ENCODE measurements around the gene SFTA2.
"Not testable (repeated sequence)": the region's sequence is repeated elsewhere in the genome, so short reads cannot be mapped to it uniquely, and the experiment has no call there.

The SFTA2 gene

DNA sequence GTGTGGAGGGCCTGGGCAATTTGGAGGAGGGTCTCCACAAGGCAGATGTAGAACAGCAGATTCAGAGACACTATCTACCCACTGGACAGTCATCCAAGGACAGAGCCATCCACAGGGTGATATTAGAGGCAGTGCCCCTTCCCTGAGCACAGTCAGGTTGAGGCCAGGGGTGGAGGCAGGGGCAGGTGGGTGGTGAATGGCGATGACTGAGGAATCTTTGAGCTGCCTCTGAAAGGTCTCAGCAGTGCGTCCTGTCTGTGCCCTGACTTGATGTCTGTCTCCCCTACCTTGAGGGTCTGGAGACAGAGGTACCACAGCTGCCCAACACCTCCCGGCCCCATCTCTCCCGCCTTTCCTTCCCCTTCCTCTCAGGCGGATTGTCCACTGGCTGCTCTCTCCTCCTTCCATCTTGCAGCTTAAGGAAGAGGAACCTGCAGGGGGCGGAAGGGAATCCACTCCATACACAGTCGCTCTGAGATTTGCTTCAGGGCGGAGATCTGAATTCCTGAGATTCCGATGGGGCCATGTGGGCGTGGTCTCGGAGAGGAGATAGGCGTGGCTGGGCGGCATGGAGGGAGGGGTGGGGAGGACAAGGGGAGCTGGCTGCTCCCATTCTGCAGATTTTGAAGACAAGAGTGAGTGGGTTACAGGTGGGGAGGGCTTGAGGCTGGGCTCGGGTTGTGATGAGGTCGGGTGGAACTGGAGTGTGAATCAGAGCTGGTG, 10.5 kb upstream of the SFTA2 start:
- DNase-seq (ENCODE audit: low read depth in 2 of 2), result no peak

DNA sequence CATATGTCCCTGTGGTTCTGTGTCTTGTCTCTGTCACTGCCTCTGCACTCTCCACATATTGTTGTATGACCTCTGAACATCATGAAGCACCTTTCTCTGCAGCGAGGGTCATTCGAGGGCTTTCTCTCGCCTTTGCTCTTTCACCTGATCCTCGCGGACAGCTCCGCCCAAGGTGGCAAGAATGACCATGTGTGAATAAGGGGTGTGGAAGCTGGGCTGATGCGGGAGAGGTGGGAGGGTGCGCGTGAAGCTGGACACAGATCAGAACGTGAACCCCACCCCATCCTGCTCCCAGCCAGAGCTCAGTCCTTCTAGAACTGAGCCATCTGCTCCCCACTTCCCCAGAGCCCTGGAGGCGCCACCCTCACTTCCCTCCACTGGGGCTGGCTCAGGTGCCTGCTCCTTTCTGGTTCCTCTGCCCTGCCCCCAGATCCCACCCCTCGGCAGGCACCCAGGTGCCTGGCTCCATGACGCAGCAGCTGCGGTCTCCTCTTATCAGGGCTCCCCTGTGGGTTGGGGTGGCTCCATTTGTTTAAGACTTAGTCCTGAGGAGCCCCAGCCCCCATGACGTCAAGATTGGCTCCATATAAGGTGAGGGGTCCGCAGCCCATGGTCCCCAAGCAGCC, 8.5 kb upstream of the SFTA2 start, which contains the start of gene MUCL3:
TSS of gene MUCL3 (plus strand) at position 613 of the 626 bp plus-strand sequence. CDS start 27 bp downstream, outside the sequence.
- no peak for DNase-seq (ENCODE audit: low read depth in 2 of 2)

- no peak for DNase-seq (ENCODE audit: low read depth in 2 of 2)
Observed at GRCh38 chr6:30939473-30939872, 7.5 kb upstream of the SFTA2 start.

DNA sequence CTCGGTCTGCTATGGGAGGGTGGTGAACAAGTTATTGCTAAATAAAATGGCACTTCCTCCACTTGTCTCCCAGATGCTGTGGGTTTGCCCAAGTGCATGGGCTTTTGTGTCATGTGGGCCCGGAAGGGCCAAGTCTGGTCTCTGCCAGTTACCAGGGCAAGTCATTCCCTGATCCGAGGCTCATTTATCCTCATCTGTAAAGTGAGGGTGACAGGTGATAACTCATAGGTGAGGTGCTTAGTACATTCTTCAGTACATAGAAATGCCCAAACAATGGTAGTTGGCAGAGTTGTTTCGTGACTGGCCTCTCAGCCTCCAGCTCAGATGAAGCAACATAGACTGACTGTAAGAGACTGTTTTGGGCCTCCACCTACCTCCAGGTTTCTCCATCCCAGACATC, 6.8 kb upstream of the SFTA2 start:
- DNase-seq (ENCODE audit: low read depth in 2 of 2), result no peak

- no peak for DNase-seq (ENCODE audit: low read depth in 2 of 2)
Observed at GRCh38 chr6:30937265-30937664, 5.3 kb upstream of the SFTA2 start.

DNA sequence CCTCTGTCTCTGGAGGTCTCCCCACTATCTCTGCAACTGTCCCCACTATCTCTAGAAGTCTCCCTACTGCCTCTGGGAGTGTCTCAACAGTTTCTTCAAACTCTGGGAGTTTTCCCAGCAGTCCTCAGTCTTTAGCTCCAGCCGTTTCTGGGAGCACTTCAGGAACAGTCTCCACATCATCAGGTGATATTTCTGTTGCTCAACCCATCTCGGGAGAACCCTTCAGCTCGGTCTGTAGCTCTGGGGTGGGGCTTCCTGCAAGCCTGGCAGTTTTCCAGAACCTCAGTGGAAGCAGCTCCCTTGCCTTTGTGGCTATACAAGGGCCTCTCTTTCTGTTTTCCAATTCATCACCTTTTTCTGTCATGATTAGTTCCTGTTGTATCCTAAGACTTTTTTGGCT, 3.0 kb upstream of the SFTA2 start:
- no peak for DNase-seq (ENCODE audit: low read depth in 2 of 2)

- no peak for DNase-seq (ENCODE audit: low read depth in 2 of 2)
Observed at GRCh38 chr6:30932665-30933365, 845 bp upstream of the SFTA2 start.

DNA sequence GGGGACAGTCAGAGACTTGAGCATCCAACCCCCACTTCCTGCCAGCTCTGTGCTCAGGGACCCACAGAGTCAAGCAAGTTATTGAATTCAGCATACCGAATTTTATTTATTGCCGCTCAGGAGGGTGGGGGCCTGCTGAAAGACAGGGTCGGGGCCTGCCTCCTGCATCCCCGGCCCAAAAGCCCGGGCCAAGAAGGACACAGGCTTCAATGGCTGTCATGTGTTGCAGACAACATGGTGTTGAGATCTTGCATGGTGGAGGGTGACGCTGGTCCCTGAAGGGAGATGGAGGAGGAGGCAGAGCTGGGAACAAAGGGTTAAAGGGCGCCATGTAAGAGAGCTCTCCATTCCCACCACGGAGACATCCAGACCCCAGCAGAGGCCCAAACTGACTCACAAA, 698 bp downstream of the SFTA2 start:
- DNase-seq (ENCODE audit: low read depth in 2 of 2), result no peak

DNA sequence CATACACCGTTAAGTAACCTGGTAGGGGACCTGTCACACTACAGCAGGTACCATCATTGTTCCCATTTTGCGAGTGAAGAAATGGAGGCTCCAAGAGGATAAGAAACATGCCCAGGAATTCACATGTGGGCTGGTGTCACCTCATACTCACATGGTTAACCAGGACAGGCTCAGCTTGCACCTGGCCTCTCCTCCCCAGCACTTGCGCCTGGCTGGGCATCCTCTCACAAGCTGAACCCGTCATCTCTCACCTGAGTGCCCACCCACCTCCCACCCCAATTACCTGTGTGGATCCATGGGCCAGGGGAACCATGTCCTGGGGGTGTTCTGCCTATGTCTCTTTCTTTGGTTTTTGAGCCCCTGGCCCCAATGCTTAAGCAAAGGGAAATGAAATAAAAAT, 1.5 kb downstream of the SFTA2 start:
- DNase-seq (ENCODE audit: low read depth in 2 of 2), result no peak

GRCh38 chr6:30928677-30929076, 3.3 kb downstream of the SFTA2 start:
- DNase-seq (ENCODE audit: low read depth in 2 of 2), result no peak

DNA sequence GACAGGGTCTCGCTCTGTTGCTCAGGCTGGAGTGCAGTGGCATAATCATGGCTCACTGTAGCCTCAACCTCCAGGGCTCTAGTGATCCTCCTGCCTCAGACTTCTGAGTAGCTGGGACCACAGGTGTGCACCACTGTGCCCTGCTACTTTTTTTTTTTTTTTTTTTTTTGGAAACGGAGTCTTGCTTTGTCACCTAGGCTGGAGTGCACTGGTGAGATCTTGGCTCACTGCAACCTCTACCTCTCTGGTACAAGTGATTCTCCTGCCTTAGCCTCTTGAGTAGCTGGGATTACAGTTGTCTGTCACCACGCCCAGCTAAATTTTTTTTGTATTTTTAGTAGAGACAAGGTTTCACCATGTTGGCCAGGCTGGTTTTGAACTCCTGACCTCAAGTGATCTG, 4.9 kb downstream of the SFTA2 start:
- DNase-seq (ENCODE audit: low read depth in 2 of 2), result not testable (repeated sequence)

- no peak for DNase-seq (ENCODE audit: low read depth in 2 of 2)
Observed at GRCh38 chr6:30926644-30927043, 5.3 kb downstream of the SFTA2 start.

- DNase-seq (ENCODE audit: low read depth in 2 of 2), result not testable (repeated sequence)
Observed at GRCh38 chr6:30924040-30924627, 7.8 kb downstream of the SFTA2 start.

DNA sequence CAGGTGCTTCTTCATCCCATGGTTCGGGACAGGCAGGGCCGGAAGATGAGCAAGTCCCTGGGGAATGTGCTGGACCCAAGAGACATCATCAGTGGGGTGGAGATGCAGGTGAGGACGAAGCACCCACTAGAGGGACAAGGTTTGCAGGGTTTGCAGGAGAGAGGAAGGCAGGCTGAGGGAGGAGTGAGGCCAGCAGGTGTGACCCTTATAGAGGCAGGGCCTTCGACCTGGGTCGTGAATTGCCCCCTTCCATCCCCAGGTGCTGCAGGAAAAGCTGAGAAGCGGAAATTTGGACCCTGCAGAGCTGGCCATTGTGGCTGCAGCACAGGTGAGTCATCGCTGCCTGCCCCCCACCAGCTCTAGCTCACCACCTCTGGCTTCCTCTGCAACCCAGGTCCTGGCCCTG, 9.5 kb downstream of the SFTA2 start:
- DNase-seq (ENCODE audit: low read depth in 2 of 2), result no peak

DNA sequence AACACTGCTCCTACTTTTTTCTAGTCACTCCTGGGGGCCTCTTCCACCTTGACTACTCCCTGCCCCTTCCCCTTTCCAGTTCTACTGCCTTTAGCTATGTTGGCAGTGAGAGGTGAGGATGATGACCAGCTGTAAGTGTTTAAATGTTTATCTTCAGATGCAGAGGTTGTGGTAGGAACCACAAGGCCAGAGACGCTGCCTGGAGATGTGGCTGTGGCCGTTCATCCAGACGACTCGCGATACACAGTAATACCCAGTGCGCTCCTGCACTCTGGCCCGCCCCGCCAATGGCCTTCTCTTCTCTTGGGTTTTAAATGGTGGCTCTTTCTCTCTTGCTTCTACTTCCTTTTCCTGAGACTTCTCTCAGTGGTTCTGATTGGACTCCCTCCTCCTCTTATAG, 13.3 kb downstream of the SFTA2 start:
- DNase-seq (ENCODE audit: low read depth in 2 of 2), result no peak

- DNase-seq (ENCODE audit: low read depth in 2 of 2), result no peak
Observed at GRCh38 chr6:30917487-30917886, 14.5 kb downstream of the SFTA2 start.

DNA sequence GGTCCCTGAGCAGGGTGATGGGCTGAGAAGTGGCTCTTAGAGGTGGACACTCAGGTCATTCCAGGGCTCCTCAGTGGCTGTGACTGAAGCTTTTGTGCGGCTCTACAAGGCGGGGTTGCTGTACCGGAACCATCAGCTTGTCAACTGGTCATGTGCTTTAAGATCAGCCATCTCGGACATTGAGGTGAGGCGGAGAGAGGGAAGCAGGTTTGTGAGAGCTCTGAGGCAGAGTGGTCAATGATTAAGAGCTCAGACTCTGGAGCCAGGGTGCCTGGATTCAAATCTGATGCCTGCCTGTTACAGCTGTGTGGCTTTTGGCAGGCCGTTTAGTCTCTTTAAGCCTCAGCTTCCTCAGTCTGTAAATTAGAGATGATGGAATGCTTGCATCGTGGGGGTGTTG, 14.9 kb downstream of the SFTA2 start:
- DNase-seq (ENCODE audit: low read depth in 2 of 2), result no peak

DNA sequence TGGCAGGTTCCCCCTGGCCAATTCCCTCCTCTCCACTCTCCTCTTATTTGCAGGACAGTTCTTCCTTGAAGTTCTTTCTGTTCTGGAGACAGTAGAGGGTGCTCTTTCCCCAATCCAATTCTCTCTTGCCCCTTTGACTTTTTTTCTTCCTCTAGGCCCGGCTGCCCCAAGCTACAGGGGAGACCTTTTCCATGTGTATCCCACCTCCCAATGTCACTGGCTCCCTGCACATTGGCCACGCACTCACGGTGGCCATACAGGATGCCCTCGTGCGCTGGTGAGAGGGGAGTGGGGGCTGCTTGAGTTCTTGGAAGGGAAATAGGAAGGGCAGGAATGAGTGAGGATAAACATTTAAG, 16.4 kb downstream of the SFTA2 start:
- no peak for DNase-seq (ENCODE audit: low read depth in 2 of 2)

GRCh38 chr6:30914854-30915590, 16.9 kb downstream of the SFTA2 start:
- no peak for DNase-seq (ENCODE audit: low read depth in 2 of 2)

GRCh38 chr6:30914076-30914853, 17.7 kb downstream of the SFTA2 start, which contains the start of gene VARS2:
TSS of gene VARS2 (plus strand) at chr6:30914238. CDS start at chr6:30914837, 599 bp downstream.
- peak; percentile 77 to 84 for DNase-seq (ENCODE audit: low read depth in 2 of 2)

- no peak for DNase-seq (ENCODE audit: low read depth in 2 of 2)
Observed at GRCh38 chr6:30913721-30914075, 18.3 kb downstream of the SFTA2 start.
